Activated naive CD8-positive, alpha-beta T cell (primary cell): Measurements from ENCODE around the gene CCDC57.

Source experiments
- H3K27ac Mint-ChIP-seq: one replicate; pipeline ENCODE4 v1.8.0; 2021; ENCODE audit warnings: mixed read lengths
- H3K27me3 Mint-ChIP-seq: one replicate; pipeline ENCODE4 v1.8.0; 2021; ENCODE audit warnings: mixed read lengths
- H3K36me3 Mint-ChIP-seq: one replicate; pipeline ENCODE4 v1.8.0; 2021; ENCODE audit warnings: mixed read lengths
- H3K4me1 Mint-ChIP-seq: one replicate; pipeline ENCODE4 v1.8.0; 2021; ENCODE audit warnings: low read depth, mixed read lengths
- H3K4me3 Mint-ChIP-seq: one replicate; pipeline ENCODE4 v1.8.0; 2021; ENCODE audit warnings: mild to moderate bottlenecking, mixed read lengths
- H3K9me3 Mint-ChIP-seq: one replicate; pipeline ENCODE4 v1.8.0; 2021; ENCODE audit warnings: low read depth, mixed read lengths

CCDC57 gene

DNA sequence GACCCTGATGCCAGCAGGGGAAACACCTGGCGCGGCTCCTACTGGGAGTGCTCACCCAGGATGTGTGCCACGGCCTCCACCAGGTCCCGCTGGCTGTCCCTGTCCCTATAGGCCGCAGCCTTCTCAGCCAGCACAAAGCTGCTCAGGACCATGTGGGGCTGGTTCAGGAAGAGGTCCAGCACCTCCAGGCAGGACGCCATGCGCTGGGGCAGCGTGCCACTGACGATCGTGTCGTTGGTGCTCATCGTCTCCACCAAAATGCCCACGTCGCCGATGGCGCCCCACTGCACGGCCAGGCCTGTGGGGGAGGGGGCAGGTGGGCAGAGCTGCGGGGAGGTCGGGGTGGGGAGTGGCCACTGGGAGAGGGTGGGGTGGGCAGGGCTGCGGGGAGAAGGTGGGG is 131.1 kb downstream of the CCDC57 start:
- peaks cover 2% of the 10 kb centered on the region for H3K36me3 Mint-ChIP-seq
- no peaks in the 10 kb centered on the region for H3K9me3 Mint-ChIP-seq
- no peaks in the 10 kb centered on the region for H3K27me3 Mint-ChIP-seq
- H3K27ac Mint-ChIP-seq = no peak overlapping the region
- H3K4me3 Mint-ChIP-seq = no peak overlapping the region
- no peaks in the 10 kb centered on the region for H3K4me1 Mint-ChIP-seq

- Mint-ChIP-seq H3K4me3 (no peak overlapping the region), H3K27ac (no peak overlapping the region), H3K9me3 (no peaks in the 10 kb centered on the region), H3K36me3 (peaks cover 2% of the 10 kb centered on the region), H3K27me3 (no peaks in the 10 kb centered on the region), H3K4me1 (no peaks in the 10 kb centered on the region)
Measured at GRCh38 chr17:82080789-82081464, 131.7 kb downstream of the CCDC57 start.

DNA sequence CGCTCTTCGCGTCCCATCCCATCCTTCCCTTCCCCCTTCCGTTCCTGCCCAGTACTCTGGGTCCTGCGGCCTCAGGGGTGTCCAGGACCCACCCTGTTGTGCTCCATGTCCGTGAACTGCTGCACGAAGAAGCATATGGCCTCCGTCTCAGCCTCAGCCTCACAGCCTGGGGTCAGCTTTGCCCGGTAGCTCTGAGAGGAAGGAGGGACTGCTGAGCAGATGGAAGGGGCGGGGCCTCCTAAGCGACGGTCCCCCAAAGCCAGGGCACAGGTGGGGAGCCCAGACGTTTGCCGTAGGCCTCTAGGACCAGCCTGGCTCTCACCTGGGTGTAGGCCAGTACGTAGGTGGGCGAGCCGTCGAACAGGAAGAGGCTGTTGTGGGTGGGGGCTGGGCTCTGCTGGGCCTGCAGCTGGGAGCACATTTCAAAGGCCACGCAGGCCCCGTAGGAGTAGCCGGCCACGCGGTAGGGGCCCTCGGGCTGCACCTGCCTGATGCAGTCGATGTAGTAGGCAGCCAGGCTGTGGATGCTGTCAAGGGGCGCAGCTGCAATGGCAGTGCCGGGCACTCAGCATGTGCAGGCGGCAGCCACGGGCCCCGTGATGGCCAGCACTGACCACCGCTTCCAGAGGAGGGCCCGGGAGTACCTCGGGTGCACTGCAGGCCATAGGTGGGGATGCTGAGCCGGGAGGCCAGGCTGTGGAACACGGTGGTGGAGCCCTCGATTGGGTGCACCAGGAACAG is 132.4 kb downstream of the CCDC57 start:
- H3K4me1 Mint-ChIP-seq = no peaks in the 10 kb centered on the region

DNA sequence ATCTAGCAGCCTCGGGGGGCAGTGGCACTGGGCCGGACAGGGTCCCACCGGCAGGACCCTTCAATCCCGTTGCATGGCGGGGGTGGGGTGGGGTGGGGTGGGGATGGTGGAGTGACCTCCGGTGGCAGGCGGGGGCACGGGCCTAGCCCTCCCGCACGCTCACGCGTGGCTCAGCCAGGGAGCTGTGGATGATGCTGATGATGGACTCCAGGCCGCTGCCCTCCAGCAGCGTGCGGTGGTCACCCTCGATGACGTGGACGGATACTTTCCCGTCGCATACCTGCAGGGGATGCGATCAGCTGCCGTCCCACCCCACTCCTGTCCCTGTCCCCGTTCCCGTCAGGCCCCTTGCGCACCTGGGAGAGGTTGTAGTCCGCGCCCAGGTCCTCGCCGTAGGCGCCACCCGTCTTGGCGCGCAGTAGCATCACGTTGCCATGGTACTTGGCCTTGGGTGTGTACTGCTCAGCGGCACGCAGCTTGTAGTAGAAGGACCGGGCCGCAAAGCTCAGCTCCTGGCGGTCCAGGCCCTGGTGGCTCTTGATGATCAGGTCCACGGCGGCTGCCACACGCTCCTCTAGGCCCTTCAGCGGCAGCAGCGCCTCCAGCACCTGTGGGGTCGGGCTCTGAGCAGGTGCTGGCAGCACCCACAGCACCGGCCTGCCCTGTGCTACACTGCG is 133.5 kb downstream of the CCDC57 start:
- Mint-ChIP-seq H3K9me3 (no peaks in the 10 kb centered on the region), H3K4me3 (no peak overlapping the region), H3K36me3 (peaks cover 2% of the 10 kb centered on the region), H3K4me1 (no peaks in the 10 kb centered on the region), H3K27me3 (no peaks in the 10 kb centered on the region), H3K27ac (no peak overlapping the region)

More for the DNA sequence above, 132.4 kb downstream of the CCDC57 start:
- H3K9me3 Mint-ChIP-seq = no peaks in the 10 kb centered on the region
- no peak overlapping the region for H3K4me3 Mint-ChIP-seq
- peaks cover 2% of the 10 kb centered on the region for H3K36me3 Mint-ChIP-seq
- H3K27me3 Mint-ChIP-seq = no peaks in the 10 kb centered on the region
- H3K27ac Mint-ChIP-seq = no peak overlapping the region

DNA sequence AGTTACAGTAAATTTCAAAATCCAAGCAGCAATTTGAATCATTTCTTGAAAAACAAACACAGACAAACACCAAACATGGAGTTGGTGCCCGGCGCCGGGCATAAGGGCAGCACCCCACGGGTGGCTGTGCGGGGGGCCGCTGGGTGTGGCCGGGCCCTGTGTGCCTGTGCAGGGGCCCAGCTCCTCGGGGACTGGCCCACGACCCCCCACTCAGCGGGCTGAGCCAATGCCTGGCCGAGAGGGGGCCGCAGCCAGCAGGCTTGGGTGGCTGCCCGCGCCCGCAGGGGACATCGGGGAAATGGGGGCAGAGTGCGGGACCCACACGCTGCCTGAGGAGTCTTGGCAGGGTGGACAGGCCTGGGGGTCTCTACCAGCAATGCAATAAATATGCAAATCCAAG is 134.2 kb downstream of the CCDC57 start:
- Mint-ChIP-seq H3K27ac (no peak overlapping the region), H3K4me1 (no peaks in the 10 kb centered on the region), H3K4me3 (no peak overlapping the region), H3K36me3 (peaks cover 2% of the 10 kb centered on the region), H3K9me3 (no peaks in the 10 kb centered on the region), H3K27me3 (no peaks in the 10 kb centered on the region)

DNA sequence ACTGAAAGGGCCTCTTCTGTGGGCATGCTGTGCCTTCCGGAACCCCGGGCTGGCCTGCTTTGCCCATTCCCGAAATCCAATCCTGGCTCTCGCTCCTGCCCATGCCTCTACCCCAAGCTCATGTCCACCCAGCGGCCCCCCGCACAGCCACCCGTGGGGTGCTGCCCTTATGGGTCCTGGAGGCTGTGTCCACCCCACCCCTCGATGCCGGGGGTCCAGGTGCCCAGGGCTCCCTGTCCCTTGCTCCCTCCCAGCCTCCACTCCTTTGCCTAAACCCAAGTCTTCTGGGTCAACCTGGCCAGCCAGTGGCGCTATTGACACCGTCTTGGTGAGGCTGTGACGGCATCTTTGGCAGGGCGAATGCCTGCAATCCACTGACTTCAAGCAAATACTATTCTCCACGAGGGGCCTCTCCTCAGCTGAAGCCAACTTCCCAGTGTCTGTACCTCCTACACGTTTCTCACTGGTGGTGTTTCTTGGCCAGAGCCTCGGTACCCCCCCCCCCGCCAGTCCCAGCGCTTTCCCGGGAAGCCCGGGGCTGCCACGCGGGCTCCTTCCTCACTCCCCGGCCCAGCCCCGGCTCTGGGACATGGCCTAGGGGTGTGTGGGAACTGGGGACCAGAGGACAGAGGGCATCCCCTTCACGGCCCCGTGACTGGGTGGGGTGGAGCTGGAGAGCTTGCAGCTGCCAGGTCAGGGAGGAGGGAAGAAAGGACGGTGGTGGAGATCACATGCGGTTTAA is 134.9 kb downstream of the CCDC57 start:
- Mint-ChIP-seq H3K4me1 (no peaks in the 10 kb centered on the region), H3K27me3 (no peaks in the 10 kb centered on the region), H3K4me3 (no peak overlapping the region), H3K27ac (no peak overlapping the region), H3K9me3 (no peaks in the 10 kb centered on the region), H3K36me3 (peaks cover 2% of the 10 kb centered on the region)

GRCh38 chr17:82076785-82077591 is 135.7 kb downstream of the CCDC57 start:
- H3K27ac Mint-ChIP-seq = no peak overlapping the region
- no peak overlapping the region for H3K4me3 Mint-ChIP-seq
- peaks cover 2% of the 10 kb centered on the region for H3K36me3 Mint-ChIP-seq
- no peaks in the 10 kb centered on the region for H3K9me3 Mint-ChIP-seq
- no peaks in the 10 kb centered on the region for H3K27me3 Mint-ChIP-seq
- H3K4me1 Mint-ChIP-seq = no peaks in the 10 kb centered on the region

GRCh38 chr17:82076018-82076784 is 136.4 kb downstream of the CCDC57 start:
- no peak overlapping the region for H3K4me3 Mint-ChIP-seq
- H3K9me3 Mint-ChIP-seq = no peaks in the 10 kb centered on the region
- no peak overlapping the region for H3K27ac Mint-ChIP-seq
- no peaks in the 10 kb centered on the region for H3K27me3 Mint-ChIP-seq
- H3K36me3 Mint-ChIP-seq = peaks cover 2% of the 10 kb centered on the region
- H3K4me1 Mint-ChIP-seq = no peaks in the 10 kb centered on the region

- H3K9me3 Mint-ChIP-seq = no peaks in the 10 kb centered on the region
- H3K27me3 Mint-ChIP-seq = no peaks in the 10 kb centered on the region
- H3K27ac Mint-ChIP-seq = no peak overlapping the region
- H3K36me3 Mint-ChIP-seq = peaks cover 2% of the 10 kb centered on the region
- no peak overlapping the region for H3K4me3 Mint-ChIP-seq
- no peaks in the 10 kb centered on the region for H3K4me1 Mint-ChIP-seq
Measured at GRCh38 chr17:82073446-82073845, 139.2 kb downstream of the CCDC57 start.

DNA sequence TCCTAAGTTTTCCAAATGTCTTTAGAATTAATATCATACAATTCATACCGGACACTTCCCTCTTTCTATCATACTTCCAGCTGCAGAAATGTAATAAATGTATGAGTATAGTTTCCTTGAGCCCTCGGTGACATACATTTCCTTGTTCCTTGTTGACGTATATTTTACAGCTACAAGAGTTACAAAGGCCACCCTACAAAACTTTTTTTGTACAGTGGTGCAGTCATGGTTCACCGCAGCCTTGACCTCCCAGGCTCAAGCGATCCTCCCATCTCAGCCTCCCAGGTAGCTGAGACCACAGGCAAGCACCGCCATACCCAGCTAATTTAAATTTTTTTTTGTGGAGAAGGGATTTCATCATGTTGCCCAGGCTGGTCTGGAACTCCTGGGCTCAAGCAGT is 139.8 kb downstream of the CCDC57 start:
- no peaks in the 10 kb centered on the region for H3K4me1 Mint-ChIP-seq
- H3K27ac Mint-ChIP-seq = no peak overlapping the region
- no peaks in the 10 kb centered on the region for H3K9me3 Mint-ChIP-seq
- H3K27me3 Mint-ChIP-seq = no peaks in the 10 kb centered on the region
- H3K36me3 Mint-ChIP-seq = no peaks in the 10 kb centered on the region
- no peak overlapping the region for H3K4me3 Mint-ChIP-seq

GRCh38 chr17:82070611-82071010 is 142.0 kb downstream of the CCDC57 start:
- H3K36me3 Mint-ChIP-seq = no peaks in the 10 kb centered on the region
- no peak overlapping the region for H3K27ac Mint-ChIP-seq
- no peaks in the 10 kb centered on the region for H3K27me3 Mint-ChIP-seq
- no peaks in the 10 kb centered on the region for H3K9me3 Mint-ChIP-seq
- H3K4me1 Mint-ChIP-seq = peaks cover 4% of the 10 kb centered on the region
- no peak overlapping the region for H3K4me3 Mint-ChIP-seq

- no peaks in the 10 kb centered on the region for H3K9me3 Mint-ChIP-seq
- no peaks in the 10 kb centered on the region for H3K27me3 Mint-ChIP-seq
Measured at GRCh38 chr17:82065638-82066303, 146.9 kb downstream of the CCDC57 start, which contains the start of gene DUS1L. TSS of gene DUS1L (minus strand) at chr17:82065804. CDS start at chr17:82065059, 745 bp downstream.

GRCh38 chr17:82065193-82065637 is 147.4 kb downstream of the CCDC57 start:
- Mint-ChIP-seq H3K9me3 (no peaks in the 10 kb centered on the region), H3K27ac (peak overlapping the region; percentile 58)

More at GRCh38 chr17:82065638-82066303, 146.9 kb downstream of the CCDC57 start, which contains the start of gene DUS1L:
- Mint-ChIP-seq H3K4me3 (peak within 1 kb of the TSS; percentile 87), H3K4me1 (peaks cover 8% of the 10 kb centered on the region), H3K36me3 (no peaks in the 10 kb centered on the region), H3K27ac (peak within 1 kb of the TSS; percentile 88)

More at GRCh38 chr17:82065193-82065637, 147.4 kb downstream of the CCDC57 start:
- Mint-ChIP-seq H3K4me1 (peaks cover 8% of the 10 kb centered on the region), H3K4me3 (peak overlapping the region; percentile 72), H3K27me3 (no peaks in the 10 kb centered on the region), H3K36me3 (no peaks in the 10 kb centered on the region)
